Measurements from ENCODE around the gene USP6NL.

Gene USP6NL

GRCh38 chr10:11587722-11588259 lies 23.7 kb downstream of the USP6NL start:
- Histone ChIP-seq H3K36me3 (ENCODE audit: control insufficient read depth in 1 of 2, insufficient read depth in 2 of 2, low read length in 2 of 2) (no peaks in the 10 kb centered on the region), H3K4me1 (ENCODE audit: control insufficient read depth in 1 of 2, insufficient read depth in 2 of 2, low read length in 2 of 2) (no peaks in the 10 kb centered on the region), H3K4me3 (ENCODE audit: low read depth in 1 of 2, low read length in 2 of 2) (no peak overlapping the region), H3K27ac (ENCODE audit: low read length) (no peak overlapping the region), H3K9me3 (ENCODE audit: control insufficient read depth in 1 of 2, low read length in 2 of 2) (peaks cover 0 to 2% of the 10 kb centered on the region in 2 donors), H3K27me3 (ENCODE audit: low read depth, low read length) (no peaks in the 10 kb centered on the region)

- H3K36me3 ChIP-seq (ENCODE audit: control insufficient read depth in 1 of 2, insufficient read depth in 2 of 2, low read length in 2 of 2): no peaks in the 10 kb centered on the region
- no peak overlapping the region for H3K27ac ChIP-seq (ENCODE audit: low read length)
- H3K4me1 ChIP-seq (ENCODE audit: control insufficient read depth in 1 of 2, insufficient read depth in 2 of 2, low read length in 2 of 2): no peaks in the 10 kb centered on the region
- peaks cover 0 to 2% of the 10 kb centered on the region in 2 donors for H3K9me3 ChIP-seq (ENCODE audit: control insufficient read depth in 1 of 2, low read length in 2 of 2)
- no peaks in the 10 kb centered on the region for H3K27me3 ChIP-seq (ENCODE audit: low read depth, low read length)
- no peak overlapping the region for H3K4me3 ChIP-seq (ENCODE audit: low read depth in 1 of 2, low read length in 2 of 2)
Measured at GRCh38 chr10:11586170-11586569, 25.3 kb downstream of the USP6NL start.

DNA sequence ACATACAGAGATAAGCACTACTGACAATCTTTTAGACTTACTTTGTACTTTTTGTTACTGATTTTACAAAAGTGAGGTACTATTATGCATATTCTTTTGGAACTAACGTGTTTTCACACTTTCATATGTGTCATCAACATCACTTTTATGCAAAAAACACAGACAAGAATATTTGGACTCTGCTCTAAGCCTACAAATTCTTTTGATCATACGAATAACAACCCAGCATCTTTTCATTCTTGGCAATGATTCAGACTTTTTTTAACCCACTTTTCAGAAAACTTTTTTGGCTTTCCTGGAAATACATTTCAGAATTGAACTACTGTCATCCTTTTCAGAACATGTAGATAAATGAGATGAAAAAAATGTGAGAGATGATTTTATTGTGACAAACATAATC lies 30.2 kb downstream of the USP6NL start:
- H3K9me3 ChIP-seq (ENCODE audit: control insufficient read depth in 1 of 2, low read length in 2 of 2): peaks cover 0 to 2% of the 10 kb centered on the region in 2 donors
- no peak overlapping the region for H3K27ac ChIP-seq (ENCODE audit: low read length)
- no peaks in the 10 kb centered on the region for H3K36me3 ChIP-seq (ENCODE audit: control insufficient read depth in 1 of 2, insufficient read depth in 2 of 2, low read length in 2 of 2)

GRCh38 chr10:11579885-11580284 lies 31.6 kb downstream of the USP6NL start:
- H3K27me3 ChIP-seq (ENCODE audit: low read depth, low read length): no peaks in the 10 kb centered on the region
- no peaks in the 10 kb centered on the region for H3K36me3 ChIP-seq (ENCODE audit: control insufficient read depth in 1 of 2, insufficient read depth in 2 of 2, low read length in 2 of 2)
- no peak overlapping the region for H3K27ac ChIP-seq (ENCODE audit: low read length)
- no peaks in the 10 kb centered on the region for H3K4me1 ChIP-seq (ENCODE audit: control insufficient read depth in 1 of 2, insufficient read depth in 2 of 2, low read length in 2 of 2)
- no peak overlapping the region for H3K4me3 ChIP-seq (ENCODE audit: low read depth in 1 of 2, low read length in 2 of 2)
- no peaks in the 10 kb centered on the region for H3K9me3 ChIP-seq (ENCODE audit: control insufficient read depth in 1 of 2, low read length in 2 of 2)

More for the DNA sequence above, 30.2 kb downstream of the USP6NL start:
- H3K4me1 ChIP-seq (ENCODE audit: control insufficient read depth in 1 of 2, insufficient read depth in 2 of 2, low read length in 2 of 2): no peaks in the 10 kb centered on the region
- H3K27me3 ChIP-seq (ENCODE audit: low read depth, low read length): no peaks in the 10 kb centered on the region
- no peak overlapping the region for H3K4me3 ChIP-seq (ENCODE audit: low read depth in 1 of 2, low read length in 2 of 2)

DNA sequence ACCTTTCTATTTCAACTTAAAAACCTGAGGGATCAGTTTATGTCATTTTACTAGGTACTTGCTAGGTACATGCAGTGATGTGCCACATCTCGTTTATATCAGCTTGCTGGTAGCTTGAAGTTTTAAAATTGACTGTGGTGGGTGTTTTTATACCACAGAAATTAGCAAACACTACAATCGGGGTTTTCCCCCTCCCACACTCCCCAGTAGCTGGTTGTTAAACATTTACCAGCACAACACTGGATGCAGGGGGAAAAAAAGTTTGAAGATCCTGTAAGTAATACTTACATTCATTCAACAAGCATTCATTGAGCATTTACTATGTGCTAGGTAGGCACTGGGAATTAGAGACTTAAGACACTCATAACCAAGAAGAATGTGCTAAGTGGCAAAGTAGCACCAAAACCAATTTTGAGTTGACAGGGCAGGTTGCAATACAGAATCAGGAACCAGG lies 32.6 kb downstream of the USP6NL start:
- Histone ChIP-seq H3K4me3 (ENCODE audit: low read depth in 1 of 2, low read length in 2 of 2) (no peak overlapping the region), H3K4me1 (ENCODE audit: control insufficient read depth in 1 of 2, insufficient read depth in 2 of 2, low read length in 2 of 2) (peaks cover 0 to 2% of the 10 kb centered on the region in 2 donors), H3K27ac (ENCODE audit: low read length) (no peak overlapping the region), H3K27me3 (ENCODE audit: low read depth, low read length) (no peaks in the 10 kb centered on the region), H3K36me3 (ENCODE audit: control insufficient read depth in 1 of 2, insufficient read depth in 2 of 2, low read length in 2 of 2) (no peaks in the 10 kb centered on the region), H3K9me3 (ENCODE audit: control insufficient read depth in 1 of 2, low read length in 2 of 2) (no peaks in the 10 kb centered on the region)

DNA sequence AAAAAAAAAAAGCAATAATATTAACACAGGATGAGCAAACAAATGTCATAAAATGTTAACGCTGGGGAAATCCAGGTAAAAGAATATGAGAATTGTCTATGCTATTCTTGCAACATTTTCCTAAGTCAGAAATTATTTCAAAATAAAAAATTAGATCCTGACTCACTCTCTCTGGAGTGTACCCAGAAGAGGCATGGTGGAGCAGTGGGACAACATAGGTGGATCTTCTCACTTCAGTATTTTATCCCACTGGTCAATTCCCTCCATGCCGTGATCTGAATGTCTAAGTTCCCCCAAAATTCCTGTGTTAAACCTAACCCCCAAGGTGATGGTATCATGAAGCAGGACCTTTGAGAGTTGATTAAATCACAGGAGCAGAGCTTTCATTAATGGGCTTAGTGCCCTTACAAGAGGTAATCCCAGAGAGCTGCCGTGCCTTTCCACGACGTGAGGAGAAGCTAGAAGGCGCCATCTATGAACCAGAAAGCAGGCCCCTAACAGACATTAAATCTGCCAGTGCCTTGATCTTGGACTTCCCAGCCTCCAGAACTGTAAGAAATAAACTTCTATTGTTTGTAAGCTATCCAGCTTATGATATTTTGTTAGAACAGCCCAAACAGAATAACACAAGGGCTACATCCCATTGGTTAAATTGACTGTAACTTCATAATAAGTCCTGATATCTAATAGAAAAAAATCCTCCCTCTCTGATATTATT lies 35.2 kb downstream of the USP6NL start:
- no peak overlapping the region for H3K27ac ChIP-seq (ENCODE audit: low read length)
- no peaks in the 10 kb centered on the region for H3K36me3 ChIP-seq (ENCODE audit: control insufficient read depth in 1 of 2, insufficient read depth in 2 of 2, low read length in 2 of 2)
- no peaks in the 10 kb centered on the region for H3K27me3 ChIP-seq (ENCODE audit: low read depth, low read length)
- no peak overlapping the region for H3K4me3 ChIP-seq (ENCODE audit: low read depth in 1 of 2, low read length in 2 of 2)
- peaks cover 0 to 8% of the 10 kb centered on the region in 2 donors for H3K4me1 ChIP-seq (ENCODE audit: control insufficient read depth in 1 of 2, insufficient read depth in 2 of 2, low read length in 2 of 2)
- no peaks in the 10 kb centered on the region for H3K9me3 ChIP-seq (ENCODE audit: control insufficient read depth in 1 of 2, low read length in 2 of 2)

- no peak overlapping the region for H3K4me3 ChIP-seq (ENCODE audit: low read depth in 1 of 2, low read length in 2 of 2)
- no peaks in the 10 kb centered on the region for H3K9me3 ChIP-seq (ENCODE audit: control insufficient read depth in 1 of 2, low read length in 2 of 2)
- no peak overlapping the region for H3K27ac ChIP-seq (ENCODE audit: low read length)
Measured at GRCh38 chr10:11573497-11573896, 38.0 kb downstream of the USP6NL start.

DNA sequence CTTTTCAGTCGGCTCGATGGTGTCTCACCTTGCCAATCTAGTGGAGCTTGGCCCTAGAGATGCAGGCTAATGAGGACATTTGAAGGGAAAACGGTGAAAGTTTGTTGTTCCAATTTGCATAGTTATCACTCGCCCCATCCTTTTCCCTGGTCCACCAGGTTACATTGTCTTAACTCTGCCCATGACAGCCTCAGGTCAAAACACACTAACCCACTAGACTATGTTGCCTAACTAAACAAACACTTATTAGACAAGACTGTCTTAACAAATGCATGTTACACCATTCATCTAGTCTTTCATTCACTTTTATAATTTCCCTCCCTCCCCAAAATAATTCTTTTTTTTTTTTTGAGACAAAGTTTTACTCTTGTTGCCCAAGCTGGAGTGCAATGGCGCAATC lies 40.7 kb downstream of the USP6NL start:
- H3K27me3 ChIP-seq (ENCODE audit: low read depth, low read length): no peaks in the 10 kb centered on the region

More at GRCh38 chr10:11573497-11573896, 38.0 kb downstream of the USP6NL start:
- Histone ChIP-seq H3K4me1 (ENCODE audit: control insufficient read depth in 1 of 2, insufficient read depth in 2 of 2, low read length in 2 of 2) (peaks cover 0 to 8% of the 10 kb centered on the region in 2 donors), H3K27me3 (ENCODE audit: low read depth, low read length) (no peaks in the 10 kb centered on the region), H3K36me3 (ENCODE audit: control insufficient read depth in 1 of 2, insufficient read depth in 2 of 2, low read length in 2 of 2) (no peaks in the 10 kb centered on the region)

GRCh38 chr10:11569471-11569870 lies 42.0 kb downstream of the USP6NL start:
- peaks cover 0 to 8% of the 10 kb centered on the region in 2 donors for H3K4me1 ChIP-seq (ENCODE audit: control insufficient read depth in 1 of 2, insufficient read depth in 2 of 2, low read length in 2 of 2)
- no peak overlapping the region for H3K27ac ChIP-seq (ENCODE audit: low read length)
- no peaks in the 10 kb centered on the region for H3K9me3 ChIP-seq (ENCODE audit: control insufficient read depth in 1 of 2, low read length in 2 of 2)
- no peaks in the 10 kb centered on the region for H3K27me3 ChIP-seq (ENCODE audit: low read depth, low read length)
- no peaks in the 10 kb centered on the region for H3K36me3 ChIP-seq (ENCODE audit: control insufficient read depth in 1 of 2, insufficient read depth in 2 of 2, low read length in 2 of 2)
- H3K4me3 ChIP-seq (ENCODE audit: low read depth in 1 of 2, low read length in 2 of 2): no peak overlapping the region

More for the DNA sequence above, 40.7 kb downstream of the USP6NL start:
- no peaks in the 10 kb centered on the region for H3K36me3 ChIP-seq (ENCODE audit: control insufficient read depth in 1 of 2, insufficient read depth in 2 of 2, low read length in 2 of 2)
- H3K4me3 ChIP-seq (ENCODE audit: low read depth in 1 of 2, low read length in 2 of 2): no peak overlapping the region
- H3K27ac ChIP-seq (ENCODE audit: low read length): no peak overlapping the region
- peaks cover 0 to 8% of the 10 kb centered on the region in 2 donors for H3K4me1 ChIP-seq (ENCODE audit: control insufficient read depth in 1 of 2, insufficient read depth in 2 of 2, low read length in 2 of 2)
- no peaks in the 10 kb centered on the region for H3K9me3 ChIP-seq (ENCODE audit: control insufficient read depth in 1 of 2, low read length in 2 of 2)

DNA sequence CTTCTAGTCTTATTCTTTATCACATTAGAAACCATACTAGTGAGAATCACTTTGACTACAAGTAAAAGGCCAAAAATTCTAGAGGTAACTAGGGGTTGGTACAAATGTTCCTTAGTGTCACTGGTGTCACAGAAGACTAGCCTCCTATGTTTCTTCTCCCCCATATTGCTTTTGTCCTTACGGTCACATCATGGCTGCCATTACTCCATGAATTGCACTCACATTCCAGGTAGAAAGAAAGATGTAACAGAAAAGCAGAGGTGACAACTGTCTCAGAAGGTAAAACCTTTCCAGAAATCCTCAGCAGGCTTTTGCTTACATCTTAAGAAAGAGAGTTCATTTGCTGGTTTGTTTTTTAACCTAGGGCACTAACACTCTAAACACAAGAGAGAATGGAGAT lies 42.9 kb downstream of the USP6NL start:
- H3K27me3 ChIP-seq (ENCODE audit: low read depth, low read length): no peaks in the 10 kb centered on the region
- H3K36me3 ChIP-seq (ENCODE audit: control insufficient read depth in 1 of 2, insufficient read depth in 2 of 2, low read length in 2 of 2): no peaks in the 10 kb centered on the region
- H3K4me3 ChIP-seq (ENCODE audit: low read depth in 1 of 2, low read length in 2 of 2): no peak overlapping the region
- no peaks in the 10 kb centered on the region for H3K9me3 ChIP-seq (ENCODE audit: control insufficient read depth in 1 of 2, low read length in 2 of 2)
- no peak overlapping the region for H3K27ac ChIP-seq (ENCODE audit: low read length)
- H3K4me1 ChIP-seq (ENCODE audit: control insufficient read depth in 1 of 2, insufficient read depth in 2 of 2, low read length in 2 of 2): peaks cover 0 to 3% of the 10 kb centered on the region in 2 donors

GRCh38 chr10:11564741-11565140 lies 46.7 kb downstream of the USP6NL start:
- Histone ChIP-seq H3K36me3 (ENCODE audit: control insufficient read depth in 1 of 2, insufficient read depth in 2 of 2, low read length in 2 of 2) (no peaks in the 10 kb centered on the region), H3K4me1 (ENCODE audit: control insufficient read depth in 1 of 2, insufficient read depth in 2 of 2, low read length in 2 of 2) (peaks cover under 1 to 4% of the 10 kb centered on the region in 2 donors), H3K4me3 (ENCODE audit: low read depth in 1 of 2, low read length in 2 of 2) (no peak overlapping the region), H3K27me3 (ENCODE audit: low read depth, low read length) (no peaks in the 10 kb centered on the region), H3K27ac (ENCODE audit: low read length) (no peak overlapping the region), H3K9me3 (ENCODE audit: control insufficient read depth in 1 of 2, low read length in 2 of 2) (no peaks in the 10 kb centered on the region)
